NCI-H1694 (cell line): ENCODE measurements around the gene GOLGA8G.
"Not testable (repeated sequence)": the region's sequence is repeated elsewhere in the genome, so short reads cannot be mapped to it uniquely, and the experiment has no call there.

Experiments used
- DNase-seq: peaks from one replicate; lab custom pipeline; 2025; lab: John Stamatoyannopoulos, UW

Gene GOLGA8G, protein sequence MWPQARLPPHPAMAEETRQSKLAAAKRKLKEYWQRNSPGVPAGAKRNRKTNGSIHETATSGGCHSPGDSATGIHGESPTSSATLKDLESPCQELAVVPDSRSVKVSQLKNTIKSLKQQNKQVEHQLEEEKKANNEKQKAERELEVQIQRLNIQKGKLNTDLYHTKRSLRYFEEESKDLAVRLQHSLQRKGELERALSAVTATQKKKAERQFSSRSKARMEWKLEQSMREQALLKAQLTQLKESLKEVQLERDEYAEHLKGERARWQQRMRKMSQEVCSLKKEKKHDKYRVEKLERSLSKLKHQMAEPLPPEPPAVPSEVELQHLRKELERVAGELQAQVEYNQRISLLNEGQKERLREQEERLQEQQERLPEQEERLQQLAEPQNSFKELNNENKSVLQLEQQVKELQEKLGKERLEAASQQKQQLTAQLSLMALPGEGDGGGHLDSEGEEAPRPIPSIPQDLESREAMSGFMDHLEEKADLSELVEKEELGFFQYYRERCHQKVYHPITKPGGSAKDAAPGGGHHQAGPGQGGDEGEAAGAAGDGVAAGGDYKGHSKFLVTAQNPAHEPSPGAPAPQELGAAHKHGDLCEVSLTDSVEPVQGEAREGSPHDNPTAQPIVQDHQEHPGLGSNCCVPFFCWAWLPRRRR

DNA sequence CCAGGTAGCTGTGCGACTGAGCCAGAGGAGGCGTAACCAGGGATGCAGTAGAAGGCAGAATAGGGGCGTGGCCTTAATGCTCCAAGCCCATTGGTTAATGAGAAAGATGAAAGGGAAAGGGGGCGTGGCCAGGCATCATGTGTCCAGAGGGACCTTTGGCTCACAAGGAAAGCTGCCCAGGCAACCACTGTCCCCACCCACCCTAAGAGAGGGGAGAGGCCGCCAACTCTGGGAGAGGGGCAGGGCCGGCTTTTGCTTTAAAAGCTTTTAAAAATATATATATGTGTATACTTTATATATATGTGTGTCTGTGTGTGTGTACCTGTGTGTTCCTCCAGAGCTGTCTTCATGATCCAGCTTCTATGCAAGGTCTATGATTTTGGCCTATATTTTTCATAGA, at the start of gene GOLGA8G:
Gene GOLGA8G, minus strand, starts transcription at position 18 of the 400 bp plus-strand sequence. CDS start 62 bp downstream, outside the sequence.
- DNase-seq, result not testable (repeated sequence)

- not testable (repeated sequence) for DNase-seq
These were observed 40.6 kb upstream of the GOLGA8G start for GRCh38 chr15:28573351-28573750.

- not testable (repeated sequence) for DNase-seq
These were observed 20.5 kb upstream of the GOLGA8G start, which contains the start of gene GOLGA6L25 for GRCh38 chr15:28553268-28553667. Gene GOLGA6L25 (plus strand): TSS chr15:28553568. CDS start chr15:28553629, 61 bp downstream.

DNA sequence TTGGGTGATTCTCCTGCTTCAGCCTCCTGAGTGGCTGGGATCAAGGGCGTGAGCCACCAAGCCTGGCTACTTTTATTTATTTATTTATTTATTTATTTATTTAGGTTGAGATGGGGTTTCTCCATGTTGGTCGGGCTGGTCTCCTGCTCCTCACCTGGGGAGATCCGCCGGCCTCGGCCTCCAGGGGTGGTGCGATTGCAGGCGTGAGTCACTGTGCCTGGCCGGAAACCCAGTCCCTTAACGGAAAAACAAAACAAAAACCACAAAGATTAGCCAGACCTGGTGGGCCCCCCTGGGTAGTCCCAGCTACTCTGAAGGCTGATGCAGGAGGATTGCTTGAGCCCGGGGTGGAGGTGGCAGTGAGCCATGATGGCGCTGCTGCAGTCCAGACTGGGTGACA, 17.6 kb downstream of the GOLGA8G start:
- DNase-seq, result not testable (repeated sequence)

GRCh38 chr15:28514128-28514527, 18.6 kb downstream of the GOLGA8G start:
- DNase-seq, result not testable (repeated sequence)

DNA sequence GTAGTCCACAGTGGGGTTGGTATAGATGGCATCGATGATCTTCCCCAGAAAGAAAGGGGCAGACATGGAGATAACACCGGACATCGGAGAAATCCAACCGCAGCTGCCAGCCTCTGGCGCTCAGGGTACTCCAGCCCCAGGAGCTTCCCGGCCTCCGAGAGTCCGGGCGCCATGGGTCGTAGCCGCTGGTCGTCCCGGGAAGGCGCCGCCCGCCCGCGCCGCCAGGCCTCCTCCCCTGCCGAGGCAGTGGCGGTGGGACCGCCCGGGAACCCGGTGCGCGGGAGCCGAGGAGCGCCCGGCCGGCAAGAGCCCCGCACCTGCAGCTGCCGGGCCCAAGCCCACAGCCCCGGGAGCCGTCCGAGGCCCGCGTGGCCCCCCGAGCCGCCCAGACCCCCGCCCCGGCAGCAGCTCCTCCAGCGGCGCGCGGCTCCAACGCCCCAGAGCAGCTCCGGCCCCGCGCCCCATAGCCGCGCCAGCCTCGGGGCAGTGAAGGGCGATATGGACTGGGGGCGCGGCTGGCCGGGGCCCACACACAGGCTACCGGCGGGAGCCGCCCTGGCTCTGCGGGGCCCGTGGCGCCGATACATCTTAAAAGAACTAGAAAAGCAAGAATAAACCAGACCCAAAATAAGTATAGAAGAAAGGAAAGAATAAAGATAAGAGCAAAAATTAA, 24.4 kb downstream of the GOLGA8G start:
- DNase-seq, result not testable (repeated sequence)

GRCh38 chr15:28481340-28481739, 51.4 kb downstream of the GOLGA8G start:
- not testable (repeated sequence) for DNase-seq
